SIG-M5 treated with dmso at 0.1 percent for 504 hours (cell line): ENCODE results near the gene OR2B3.
"Not testable (repeated sequence)": the region's sequence is repeated elsewhere in the genome, so short reads cannot be mapped to it uniquely, and the experiment has no call there.

Source experiments
- DNase-seq: peaks from one replicate; lab custom pipeline; 2025; ENCODE audit not compliant: unreplicated experiment; lab: John Stamatoyannopoulos, UW

Gene OR2B3

GRCh38 chr6:29087213-29087612 is at the start of gene OR2B3:
TSS of gene OR2B3 (minus strand) at chr6:29087313. CDS start at chr6:29087248, 65 bp downstream.
- DNase-seq, result no peak

- DNase-seq, result no peak
Measured at GRCh38 chr6:29131691-29132090, 44.6 kb upstream of the OR2B3 start.

- no peak for DNase-seq
Measured at GRCh38 chr6:29130644-29131043, 43.5 kb upstream of the OR2B3 start.

- no peak for DNase-seq
Measured at GRCh38 chr6:29129326-29130012, 42.4 kb upstream of the OR2B3 start.

- DNase-seq, result not testable (repeated sequence)
Measured at GRCh38 chr6:29114964-29115363, 27.9 kb upstream of the OR2B3 start.

- no peak for DNase-seq
Measured at GRCh38 chr6:29112135-29112534, 25.0 kb upstream of the OR2B3 start.

GRCh38 chr6:29107758-29108157 is 20.6 kb upstream of the OR2B3 start, which contains the start of gene OR2J3:
TSS of gene OR2J3 (plus strand) at chr6:29108058. CDS start at chr6:29111891, 3,833 bp downstream.
- no peak for DNase-seq

GRCh38 chr6:29099190-29099589 is 12.1 kb upstream of the OR2B3 start, which contains the start of gene OR2J1:
TSS of gene OR2J1 (plus strand) at chr6:29099490. CDS start at chr6:29100943, 1,453 bp downstream.
- DNase-seq, result no peak

- no peak for DNase-seq
Measured at GRCh38 chr6:29097803-29098202, 10.7 kb upstream of the OR2B3 start.

- DNase-seq, result no peak
Measured at GRCh38 chr6:29092957-29093356, 5.8 kb upstream of the OR2B3 start.

GRCh38 chr6:29082457-29082856 is 4.7 kb downstream of the OR2B3 start:
- DNase-seq, result no peak

GRCh38 chr6:29081312-29081711 is 5.8 kb downstream of the OR2B3 start:
- DNase-seq, result no peak

- DNase-seq, result no peak
Measured at GRCh38 chr6:29079203-29079602, 7.9 kb downstream of the OR2B3 start.

- peak; percentile 50 for DNase-seq
Measured at GRCh38 chr6:29071831-29072723, 15.0 kb downstream of the OR2B3 start.

GRCh38 chr6:29051680-29052079 is 35.4 kb downstream of the OR2B3 start:
- DNase-seq, result no peak

- no peak for DNase-seq
Measured at GRCh38 chr6:29045075-29045474, 42.0 kb downstream of the OR2B3 start, which contains the start of gene OR2W1. TSS of gene OR2W1 (minus strand) at chr6:29045175. CDS start at chr6:29045175, 0 bp downstream.
